Measurements from ENCODE around the gene THAP11. TPM values are rescaled to one million over a fixed set of nuclear protein-coding genes. Genes with fewer than 3 reads are reported as not detected.

Gene THAP11
- total and polyA plus RNA-seq, 2 of the 13 experiments (the other 11 are each of a cell fraction or from before 2014, with no cell fraction given) = 44.2 to 53.4 TPM

DNA sequence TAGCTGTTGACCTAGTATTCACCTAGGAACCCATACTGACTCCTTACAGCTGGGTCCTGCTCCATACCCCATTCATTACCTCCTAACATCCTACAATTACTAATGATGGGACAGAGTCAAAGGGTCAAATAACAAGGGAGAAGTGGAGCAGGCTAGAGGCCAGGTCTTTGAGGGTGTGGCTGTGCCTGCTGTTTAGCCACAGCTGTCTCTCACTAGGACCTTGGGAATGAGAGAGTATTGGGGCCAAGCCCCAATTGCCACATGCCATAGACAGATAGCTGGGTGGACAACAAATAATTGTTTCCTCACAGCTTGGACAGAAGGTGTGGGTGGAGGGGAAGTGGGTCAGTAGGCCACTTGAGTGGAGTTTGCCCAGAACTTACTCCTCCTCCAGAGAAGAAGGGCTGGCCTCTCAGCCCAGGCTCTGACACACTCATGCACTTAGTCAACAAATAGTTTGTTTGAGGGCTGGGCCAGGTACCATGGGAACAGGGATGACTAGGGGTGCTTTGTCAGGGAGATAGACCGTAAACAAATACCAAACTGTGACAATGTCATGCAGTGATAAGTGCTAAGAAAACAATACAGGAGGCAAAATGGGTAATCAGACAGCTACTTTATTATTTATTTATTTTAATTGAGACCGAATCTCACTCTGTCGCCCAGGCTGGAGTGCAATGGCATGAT, 15.6 kb downstream of the THAP11 start (continued):
- TF ChIP-seq, protein P1, sequence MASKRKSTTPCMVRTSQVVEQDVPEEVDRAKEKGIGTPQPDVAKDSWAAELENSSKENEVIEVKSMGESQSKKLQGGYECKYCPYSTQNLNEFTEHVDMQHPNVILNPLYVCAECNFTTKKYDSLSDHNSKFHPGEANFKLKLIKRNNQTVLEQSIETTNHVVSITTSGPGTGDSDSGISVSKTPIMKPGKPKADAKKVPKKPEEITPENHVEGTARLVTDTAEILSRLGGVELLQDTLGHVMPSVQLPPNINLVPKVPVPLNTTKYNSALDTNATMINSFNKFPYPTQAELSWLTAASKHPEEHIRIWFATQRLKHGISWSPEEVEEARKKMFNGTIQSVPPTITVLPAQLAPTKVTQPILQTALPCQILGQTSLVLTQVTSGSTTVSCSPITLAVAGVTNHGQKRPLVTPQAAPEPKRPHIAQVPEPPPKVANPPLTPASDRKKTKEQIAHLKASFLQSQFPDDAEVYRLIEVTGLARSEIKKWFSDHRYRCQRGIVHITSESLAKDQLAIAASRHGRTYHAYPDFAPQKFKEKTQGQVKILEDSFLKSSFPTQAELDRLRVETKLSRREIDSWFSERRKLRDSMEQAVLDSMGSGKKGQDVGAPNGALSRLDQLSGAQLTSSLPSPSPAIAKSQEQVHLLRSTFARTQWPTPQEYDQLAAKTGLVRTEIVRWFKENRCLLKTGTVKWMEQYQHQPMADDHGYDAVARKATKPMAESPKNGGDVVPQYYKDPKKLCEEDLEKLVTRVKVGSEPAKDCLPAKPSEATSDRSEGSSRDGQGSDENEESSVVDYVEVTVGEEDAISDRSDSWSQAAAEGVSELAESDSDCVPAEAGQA (IDR thresholded peaks at IDR 0.05; ENCODE audit: low read depth) = no peak
- TF ChIP-seq, protein P1 (CRISPR knock-in tag; IDR thresholded peaks at IDR 0.05; ENCODE audit: borderline replicate concordance) = no peak
- TF ChIP-seq ZNF337 (CRISPR knock-in tag; IDR thresholded peaks at IDR 0.05; ENCODE audit: borderline replicate concordance, low read depth) (0 out of 2 replicates have a peak, but pooled peaks have one; percentile 64), GTF2F1 (IDR thresholded peaks at IDR 0.05; ENCODE audit: low read length) (no peak), HOXA3 (CRISPR knock-in tag; IDR thresholded peaks at IDR 0.05) (peak; percentile 48; the same call in 1 of the 2 replicates), ZSCAN21 (CRISPR knock-in tag; IDR thresholded peaks at IDR 0.05; ENCODE audit: borderline replicate concordance) (no peak), DNMT3B (CRISPR knock-in tag; conservative IDR thresholded peaks at IDR 0.05) (no peak), HNF4G (IDR thresholded peaks at IDR 0.05; ENCODE audit: borderline replicate concordance, low read depth, low read length) (peak; percentile 54; the same call in 1 of the 2 replicates), HNF4G (CRISPR knock-in tag; IDR thresholded peaks at IDR 0.05; ENCODE audit: borderline replicate concordance, low read depth) (no peak), SSRP1 (CRISPR knock-in tag; IDR thresholded peaks at IDR 0.05) (0 out of 2 replicates have a peak, but pooled peaks have one; percentile 57), ZNF431 (CRISPR knock-in tag; IDR thresholded peaks at IDR 0.05; ENCODE audit: borderline replicate concordance, low read depth) (0 out of 2 replicates have a peak, but pooled peaks have one; percentile 24), BRCA1 (CRISPR knock-in tag; IDR thresholded peaks at IDR 0.05) (no peak), ZNF570 (CRISPR knock-in tag; IDR thresholded peaks at IDR 0.05; ENCODE audit: borderline replicate concordance) (no peak), ZBTB42 (CRISPR knock-in tag; IDR thresholded peaks at IDR 0.05) (no peak), MZF1 (CRISPR knock-in tag; IDR thresholded peaks at IDR 0.05; ENCODE audit: borderline replicate concordance) (no peak), ZNF776 (CRISPR knock-in tag; IDR thresholded peaks at IDR 0.05) (no peak)
- TF ChIP-seq, protein P2, sequence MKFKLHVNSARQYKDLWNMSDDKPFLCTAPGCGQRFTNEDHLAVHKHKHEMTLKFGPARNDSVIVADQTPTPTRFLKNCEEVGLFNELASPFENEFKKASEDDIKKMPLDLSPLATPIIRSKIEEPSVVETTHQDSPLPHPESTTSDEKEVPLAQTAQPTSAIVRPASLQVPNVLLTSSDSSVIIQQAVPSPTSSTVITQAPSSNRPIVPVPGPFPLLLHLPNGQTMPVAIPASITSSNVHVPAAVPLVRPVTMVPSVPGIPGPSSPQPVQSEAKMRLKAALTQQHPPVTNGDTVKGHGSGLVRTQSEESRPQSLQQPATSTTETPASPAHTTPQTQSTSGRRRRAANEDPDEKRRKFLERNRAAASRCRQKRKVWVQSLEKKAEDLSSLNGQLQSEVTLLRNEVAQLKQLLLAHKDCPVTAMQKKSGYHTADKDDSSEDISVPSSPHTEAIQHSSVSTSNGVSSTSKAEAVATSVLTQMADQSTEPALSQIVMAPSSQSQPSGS (CRISPR knock-in tag; IDR thresholded peaks at IDR 0.05) = no peak
- TF ChIP-seq, protein P3, sequence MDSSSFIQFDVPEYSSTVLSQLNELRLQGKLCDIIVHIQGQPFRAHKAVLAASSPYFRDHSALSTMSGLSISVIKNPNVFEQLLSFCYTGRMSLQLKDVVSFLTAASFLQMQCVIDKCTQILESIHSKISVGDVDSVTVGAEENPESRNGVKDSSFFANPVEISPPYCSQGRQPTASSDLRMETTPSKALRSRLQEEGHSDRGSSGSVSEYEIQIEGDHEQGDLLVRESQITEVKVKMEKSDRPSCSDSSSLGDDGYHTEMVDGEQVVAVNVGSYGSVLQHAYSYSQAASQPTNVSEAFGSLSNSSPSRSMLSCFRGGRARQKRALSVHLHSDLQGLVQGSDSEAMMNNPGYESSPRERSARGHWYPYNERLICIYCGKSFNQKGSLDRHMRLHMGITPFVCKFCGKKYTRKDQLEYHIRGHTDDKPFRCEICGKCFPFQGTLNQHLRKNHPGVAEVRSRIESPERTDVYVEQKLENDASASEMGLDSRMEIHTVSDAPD (CRISPR knock-in tag; IDR thresholded peaks at IDR 0.05) = no peak
- TF ChIP-seq, protein P4, sequence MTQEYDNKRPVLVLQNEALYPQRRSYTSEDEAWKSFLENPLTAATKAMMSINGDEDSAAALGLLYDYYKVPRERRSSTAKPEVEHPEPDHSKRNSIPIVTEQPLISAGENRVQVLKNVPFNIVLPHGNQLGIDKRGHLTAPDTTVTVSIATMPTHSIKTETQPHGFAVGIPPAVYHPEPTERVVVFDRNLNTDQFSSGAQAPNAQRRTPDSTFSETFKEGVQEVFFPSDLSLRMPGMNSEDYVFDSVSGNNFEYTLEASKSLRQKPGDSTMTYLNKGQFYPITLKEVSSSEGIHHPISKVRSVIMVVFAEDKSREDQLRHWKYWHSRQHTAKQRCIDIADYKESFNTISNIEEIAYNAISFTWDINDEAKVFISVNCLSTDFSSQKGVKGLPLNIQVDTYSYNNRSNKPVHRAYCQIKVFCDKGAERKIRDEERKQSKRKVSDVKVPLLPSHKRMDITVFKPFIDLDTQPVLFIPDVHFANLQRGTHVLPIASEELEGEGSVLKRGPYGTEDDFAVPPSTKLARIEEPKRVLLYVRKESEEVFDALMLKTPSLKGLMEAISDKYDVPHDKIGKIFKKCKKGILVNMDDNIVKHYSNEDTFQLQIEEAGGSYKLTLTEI (CRISPR knock-in tag; conservative IDR thresholded peaks at IDR 0.05) = no peak

Measured in HepG2 (cell line).